22Rv1 (cell line): ENCODE results near the gene ZNF215.
"Not testable (repeated sequence)": the region's sequence is repeated elsewhere in the genome, so short reads cannot be mapped to it uniquely, and the experiment has no call there.

Source experiments
- H3K27ac ChIP-seq: fragments of 450-650 bp; 2 replicates; pipeline ENCODE4 v1.5.1; 2017
- CTCF ChIP-seq: fragments of 450-650 bp; IDR thresholded peaks from 2 replicates; pipeline ENCODE4 v1.5.1; 2017; ENCODE audit warnings: mild to moderate bottlenecking
- ZFX ChIP-seq: fragments of 450-650 bp; IDR thresholded peaks from 2 replicates; pipeline ENCODE4 v1.6.1; 2017; ENCODE audit warnings: antibody characterized with exemption, borderline replicate concordance

ZNF215 gene

GRCh38 chr11:6895010-6895409, 31.2 kb upstream of the ZNF215 start:
- TF ChIP-seq CTCF (no peak), ZFX (no peak)
- H3K27ac ChIP-seq, result no peak overlapping the region

- no peak overlapping the region for H3K27ac ChIP-seq
- TF ChIP-seq CTCF (no peak), ZFX (no peak)
These were observed 27.3 kb upstream of the ZNF215 start for GRCh38 chr11:6898911-6899310.

- TF ChIP-seq ZFX, result no peak
- peak; percentile 18; the same call in 1 of the 2 replicates for TF ChIP-seq CTCF
- H3K27ac ChIP-seq, result no peak overlapping the region
These were observed 25.8 kb upstream of the ZNF215 start for GRCh38 chr11:6900327-6900999.

GRCh38 chr11:6904804-6905203, 21.4 kb upstream of the ZNF215 start:
- not testable (repeated sequence) for H3K27ac ChIP-seq

DNA sequence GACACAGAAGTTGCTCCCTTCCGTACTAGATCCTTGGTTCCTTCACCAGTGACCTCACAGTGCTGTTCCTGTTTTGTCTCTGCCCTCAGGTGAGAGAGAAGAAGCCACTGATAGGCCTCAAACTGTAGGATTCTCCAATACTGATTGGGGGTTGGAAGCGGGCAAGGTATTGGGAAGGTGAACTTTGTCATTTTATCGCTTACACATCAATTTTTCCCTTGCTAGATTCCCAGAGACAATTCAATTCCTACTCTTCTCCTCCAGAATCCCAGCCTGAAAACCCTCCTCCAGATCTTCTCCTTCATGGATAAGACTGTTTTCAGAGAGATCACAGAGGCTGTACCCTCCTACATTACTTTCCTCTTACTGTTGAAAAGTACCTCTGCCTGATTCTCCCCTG, 14.8 kb upstream of the ZNF215 start:
- TF ChIP-seq ZFX (no peak), CTCF (no peak)
- no peak overlapping the region for H3K27ac ChIP-seq

DNA sequence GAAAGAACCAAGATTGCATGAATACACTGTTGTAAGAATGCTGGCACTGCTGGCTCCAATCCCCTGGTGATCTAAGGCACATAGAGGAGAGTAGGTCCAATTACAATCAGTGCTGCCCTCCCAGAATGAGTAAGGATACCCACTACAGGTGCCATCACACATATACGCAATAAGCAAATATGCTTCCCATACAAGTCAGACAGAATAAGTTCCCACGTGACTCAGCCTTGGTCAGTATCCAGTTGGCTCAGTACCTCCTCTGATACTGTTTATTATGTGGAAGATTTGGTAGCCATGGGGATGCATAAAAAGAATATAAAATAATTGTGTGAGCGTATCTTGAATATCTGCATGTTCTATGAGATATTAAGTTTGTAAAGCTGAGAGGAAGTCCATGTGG, 14.3 kb upstream of the ZNF215 start:
- no peak overlapping the region for H3K27ac ChIP-seq

DNA sequence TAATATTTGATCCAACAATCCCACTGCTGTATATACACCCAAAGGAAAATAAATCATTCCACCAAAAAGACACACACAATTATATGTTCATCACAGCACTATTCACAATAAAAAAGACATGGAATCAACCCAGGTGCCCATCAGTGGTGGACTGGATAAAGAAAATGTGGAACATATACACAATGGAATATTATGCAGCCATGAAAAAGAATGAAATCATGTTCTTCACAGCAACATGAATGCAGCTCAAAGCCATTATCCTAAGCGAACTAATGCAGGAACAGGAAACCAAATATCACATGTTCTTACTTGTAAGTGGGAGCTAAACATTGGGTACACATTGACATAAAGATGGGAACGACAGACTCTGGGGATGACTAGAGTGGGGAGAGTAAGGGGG, 6.5 kb upstream of the ZNF215 start:
- no peak overlapping the region for H3K27ac ChIP-seq
- no peak for TF ChIP-seq ZFX
- TF ChIP-seq CTCF, result no peak

More for the DNA sequence above, 14.3 kb upstream of the ZNF215 start:
- TF ChIP-seq CTCF (no peak), ZFX (no peak)

- H3K27ac ChIP-seq, result no peak within 1 kb of the TSS
- no peak for TF ChIP-seq CTCF
- TF ChIP-seq ZFX, result no peak
These were observed 5.5 kb upstream of the ZNF215 start, which contains the start of gene OR2D3 for GRCh38 chr11:6920702-6921101. TSS of gene OR2D3 (plus strand) at chr11:6921002. CDS start at chr11:6921002, 0 bp downstream.
